ENCODE measurements around the gene AQP1. TPM values are rescaled to one million over a fixed set of nuclear protein-coding genes. Genes with fewer than 3 reads are reported as not detected.

AQP1 gene
- total and polyA plus RNA-seq, 2 of the 8 experiments (the other 6 are each of a cell fraction or from before 2014, with no cell fraction given) = 0.18 to 0.19 TPM

- TF ChIP-seq ATF3 (IDR thresholded peaks at IDR 0.05; ENCODE audit: insufficient read depth, low read depth, low read length) = no peak
- no peak for TF ChIP-seq RNF2 (IDR thresholded peaks at IDR 0.05; ENCODE audit: borderline replicate concordance, low read depth, low read length, missing control alignments, poor library complexity, severe bottlenecking)
- no peak for TF ChIP-seq MAFK (IDR thresholded peaks at IDR 0.05; ENCODE audit: low read depth, low read length)
- TF ChIP-seq NANOG (IDR thresholded peaks at IDR 0.05; ENCODE audit: insufficient read depth, low read depth, low read length, poor library complexity, severe bottlenecking) = no peak
- no peak for TF ChIP-seq BRCA1 (IDR thresholded peaks at IDR 0.05; ENCODE audit: low read depth, low read length)
- no peak for TF ChIP-seq KDM5A (IDR thresholded peaks at IDR 0.05; ENCODE audit: low read length)
- no peak for TF ChIP-seq POLR2AphosphoS5 (IDR thresholded peaks at IDR 0.05; ENCODE audit: low read depth, low read length)
These were observed 25.8 kb downstream of the AQP1 start (continued) for GRCh38 chr7:30937416-30937815.
